Type B pancreatic cell (in vitro differentiated cells): Measurements from ENCODE around the gene PRR33. TPM values are rescaled to one million over a fixed set of nuclear protein-coding genes. Genes with fewer than 3 reads are reported as not detected.

Experiments
- DNase-seq: peaks from one replicate; pipeline ENCODE4 v3.0.0; 2021; ENCODE audit warnings: mixed read lengths; ENCODE audit not compliant: unreplicated experiment; ENCODE audit errors: extremely low spot score
- H3K27ac Mint-ChIP-seq: 2 replicates; pipeline ENCODE4 v1.8.0; 2021; ENCODE audit warnings: mild to moderate bottlenecking, mixed read lengths
- H3K27me3 Mint-ChIP-seq: 2 replicates; pipeline ENCODE4 v1.8.0; 2021; ENCODE audit warnings: mixed read lengths
- H3K36me3 Mint-ChIP-seq: 2 replicates; pipeline ENCODE4 v1.8.0; 2021; ENCODE audit warnings: mixed read lengths
- H3K4me1 Mint-ChIP-seq: one replicate; pipeline ENCODE4 v1.8.0; 2021; ENCODE audit warnings: mixed read lengths; ENCODE audit not compliant: unreplicated experiment
- H3K4me3 Mint-ChIP-seq: 2 replicates; pipeline ENCODE4 v1.8.0; 2021; ENCODE audit warnings: mild to moderate bottlenecking, mixed read lengths
- H3K9me3 Mint-ChIP-seq: 2 replicates; pipeline ENCODE4 v1.8.0; 2021; ENCODE audit warnings: mixed read lengths
- total RNA-seq: library from RNA; stranded (reverse); gene quantifications from 2 replicates; pipeline ENCODE4 v1.2.1, GENCODE V29; 2021; ENCODE audit warnings: low replicate concordance
- TF ChIP-seq, protein P1 (sequence below): fragments of 200-600 bp; sonication (generic); conservative IDR thresholded peaks from 2 replicates; pipeline ENCODE4 v1.5.0; 2021; ENCODE audit warnings: antibody characterized with exemption, mild to moderate bottlenecking

PRR33 gene
- total RNA-seq, 1 donor from 2014 or later = not detected

DNA sequence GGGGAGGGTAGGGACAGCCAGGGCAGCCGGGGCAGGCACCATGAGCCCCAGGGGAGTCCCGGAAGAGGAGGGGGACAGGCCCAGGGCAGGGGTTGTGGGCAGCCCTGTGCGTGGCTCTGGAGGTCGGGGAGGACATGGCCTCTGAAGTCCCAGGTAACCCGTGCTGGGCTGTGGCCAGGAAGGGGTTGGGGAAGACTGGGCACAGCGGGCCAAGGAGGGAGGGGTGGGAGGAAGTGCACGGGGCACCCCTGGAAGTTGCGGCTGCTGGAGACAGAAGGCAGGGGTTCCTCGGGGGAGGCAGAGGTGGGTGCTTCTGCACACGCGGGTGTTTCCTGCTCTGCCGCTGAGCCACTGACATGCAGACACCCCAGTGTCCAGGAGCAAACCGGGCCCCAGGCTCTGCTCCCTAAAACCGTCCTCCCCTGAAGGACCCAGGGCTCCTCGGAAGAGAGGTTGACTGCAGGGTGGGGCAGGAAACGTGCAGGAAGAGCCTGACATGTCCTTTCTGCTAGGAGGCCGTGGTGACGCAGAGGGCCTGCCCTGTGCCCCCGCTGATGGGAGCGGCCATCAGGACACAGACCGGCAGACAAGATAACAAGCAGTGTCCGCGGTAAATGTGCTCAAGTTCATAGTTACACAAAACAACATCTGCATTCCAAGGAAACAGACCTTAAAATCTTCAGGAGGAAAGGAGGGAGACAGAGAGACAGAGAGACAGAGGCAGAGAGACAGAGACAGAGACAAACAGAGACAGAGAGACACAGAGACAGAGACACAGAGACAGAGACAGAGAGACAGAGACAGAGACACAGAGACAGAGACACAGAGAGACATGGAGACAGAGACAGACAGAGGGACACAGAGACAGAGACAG, 47.2 kb downstream of the PRR33 start:
- Mint-ChIP-seq H3K27me3 (peaks cover 9% of the 10 kb centered on the region), H3K4me3 (peak overlapping the region; percentile 24), H3K36me3 (no peaks in the 10 kb centered on the region), H3K9me3 (no peaks in the 10 kb centered on the region), H3K27ac (peak overlapping the region; percentile 19), H3K4me1 (peaks cover 18% of the 10 kb centered on the region)
- TF ChIP-seq, protein P1, sequence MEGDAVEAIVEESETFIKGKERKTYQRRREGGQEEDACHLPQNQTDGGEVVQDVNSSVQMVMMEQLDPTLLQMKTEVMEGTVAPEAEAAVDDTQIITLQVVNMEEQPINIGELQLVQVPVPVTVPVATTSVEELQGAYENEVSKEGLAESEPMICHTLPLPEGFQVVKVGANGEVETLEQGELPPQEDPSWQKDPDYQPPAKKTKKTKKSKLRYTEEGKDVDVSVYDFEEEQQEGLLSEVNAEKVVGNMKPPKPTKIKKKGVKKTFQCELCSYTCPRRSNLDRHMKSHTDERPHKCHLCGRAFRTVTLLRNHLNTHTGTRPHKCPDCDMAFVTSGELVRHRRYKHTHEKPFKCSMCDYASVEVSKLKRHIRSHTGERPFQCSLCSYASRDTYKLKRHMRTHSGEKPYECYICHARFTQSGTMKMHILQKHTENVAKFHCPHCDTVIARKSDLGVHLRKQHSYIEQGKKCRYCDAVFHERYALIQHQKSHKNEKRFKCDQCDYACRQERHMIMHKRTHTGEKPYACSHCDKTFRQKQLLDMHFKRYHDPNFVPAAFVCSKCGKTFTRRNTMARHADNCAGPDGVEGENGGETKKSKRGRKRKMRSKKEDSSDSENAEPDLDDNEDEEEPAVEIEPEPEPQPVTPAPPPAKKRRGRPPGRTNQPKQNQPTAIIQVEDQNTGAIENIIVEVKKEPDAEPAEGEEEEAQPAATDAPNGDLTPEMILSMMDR = no peak
- DNase-seq = no peak

GRCh38 chr11:1843796-1844195, 47.9 kb downstream of the PRR33 start:
- TF ChIP-seq, protein P1 = no peak
- H3K9me3 Mint-ChIP-seq = no peaks in the 10 kb centered on the region
- peaks cover 18% of the 10 kb centered on the region for H3K4me1 Mint-ChIP-seq
- no peak for DNase-seq
- peak overlapping the region; percentile 42 for H3K27ac Mint-ChIP-seq
- no peak overlapping the region for H3K4me3 Mint-ChIP-seq
- H3K27me3 Mint-ChIP-seq = peaks cover 9% of the 10 kb centered on the region
- H3K36me3 Mint-ChIP-seq = no peaks in the 10 kb centered on the region

DNA sequence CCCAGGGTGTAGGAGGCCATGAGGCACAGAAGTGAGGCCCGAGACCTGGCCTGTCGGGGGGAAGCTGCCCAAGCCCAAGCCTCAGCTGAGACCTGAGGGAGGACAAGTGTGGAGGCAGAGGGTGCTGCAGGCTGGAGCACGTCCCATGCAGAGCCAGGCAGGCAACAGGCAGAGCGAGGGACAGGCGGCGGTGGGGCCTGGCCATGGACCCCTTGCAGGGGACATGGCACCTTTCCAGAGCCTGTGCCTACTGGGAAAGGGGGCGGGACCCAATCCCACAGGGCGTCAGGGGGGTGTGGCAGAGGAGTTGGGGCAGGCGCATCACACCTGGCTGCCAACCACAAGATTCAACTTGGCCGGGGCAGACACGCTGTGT, 48.6 kb downstream of the PRR33 start:
- Mint-ChIP-seq H3K4me1 (peaks cover 18% of the 10 kb centered on the region), H3K27ac (peak overlapping the region; percentile 42), H3K9me3 (no peaks in the 10 kb centered on the region), H3K36me3 (no peaks in the 10 kb centered on the region), H3K4me3 (no peak overlapping the region), H3K27me3 (peaks cover 9% of the 10 kb centered on the region)
- DNase-seq = no peak
- TF ChIP-seq, protein P1 = no peak

DNA sequence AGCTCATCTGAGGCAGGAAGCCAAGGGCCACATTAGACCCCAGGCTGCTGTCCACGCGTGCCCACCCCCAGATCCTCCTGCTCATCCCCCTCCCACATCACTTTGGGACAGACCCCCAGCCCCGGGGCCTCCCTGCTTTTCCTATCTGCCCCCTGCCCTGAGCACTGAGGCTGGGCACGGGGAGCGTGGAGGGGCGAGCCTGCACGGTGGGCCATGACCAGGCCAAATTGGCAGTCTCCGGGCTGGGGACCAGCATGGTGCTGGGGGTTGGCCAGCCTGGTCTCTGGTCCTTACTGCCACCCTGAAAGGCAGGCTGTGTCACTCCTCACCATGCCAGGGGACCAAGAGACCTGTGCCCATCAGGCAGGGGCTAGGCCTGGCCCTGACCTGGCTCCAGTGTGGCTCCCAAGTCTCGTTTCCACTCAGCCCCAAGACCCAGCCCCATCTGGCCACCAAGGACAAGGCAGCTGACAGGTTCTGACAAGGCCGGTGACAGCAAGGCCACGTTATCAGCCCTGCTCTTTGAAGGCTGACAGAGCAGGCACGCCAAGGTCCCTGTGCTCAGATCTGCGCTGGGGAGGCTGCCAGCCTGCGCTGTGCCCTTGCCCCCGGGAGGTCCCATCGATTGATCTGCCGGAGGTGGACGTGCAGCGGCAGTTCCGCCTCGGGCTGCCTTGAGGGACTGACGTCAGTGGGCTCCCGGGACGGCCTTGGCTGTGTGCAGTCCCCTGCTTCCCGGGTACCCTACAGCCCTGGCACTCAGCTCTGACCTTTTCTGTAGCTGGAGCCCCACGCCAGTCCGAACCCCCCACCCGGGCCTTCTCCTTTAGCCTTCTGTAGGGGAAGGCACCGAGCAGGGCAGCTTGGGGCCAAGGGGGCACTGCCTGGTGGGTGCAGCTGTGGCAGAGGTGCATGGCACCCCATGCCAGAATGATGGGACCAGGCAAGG, 49.3 kb downstream of the PRR33 start:
- no peak overlapping the region for H3K4me3 Mint-ChIP-seq
- H3K9me3 Mint-ChIP-seq = no peaks in the 10 kb centered on the region
- H3K4me1 Mint-ChIP-seq = peaks cover 18% of the 10 kb centered on the region
- no peak for DNase-seq
- TF ChIP-seq, protein P1 = no peak
- no peaks in the 10 kb centered on the region for H3K36me3 Mint-ChIP-seq
- H3K27ac Mint-ChIP-seq = peak overlapping the region; percentile 42
- H3K27me3 Mint-ChIP-seq = peaks cover 9% of the 10 kb centered on the region

GRCh38 chr11:1841511-1842148, 50.1 kb downstream of the PRR33 start:
- H3K27me3 Mint-ChIP-seq = peaks cover 9% of the 10 kb centered on the region
- no peak overlapping the region for H3K27ac Mint-ChIP-seq
- TF ChIP-seq, protein P1 = no peak
- H3K4me3 Mint-ChIP-seq = no peak overlapping the region
- no peaks in the 10 kb centered on the region for H3K9me3 Mint-ChIP-seq
- DNase-seq = no peak
- H3K4me1 Mint-ChIP-seq = peaks cover 18% of the 10 kb centered on the region
- no peaks in the 10 kb centered on the region for H3K36me3 Mint-ChIP-seq
